HCT116 (cell line): Measurements from ENCODE around the gene RC3H2.

Source experiments
- YY1 ChIP-seq: IDR thresholded peaks from 2 replicates; pipeline ENCODE4 v1.6.1; 2011; ENCODE audit warnings: low read length, low read depth, moderate library complexity, mild to moderate bottlenecking; ENCODE audit not compliant: insufficient replicate concordance; ENCODE audit errors: extremely low read depth
- TF ChIP-seq, protein P1 (sequence below), 3 experiments: fragments of 200-600 bp in 1 of 3; sonication (generic) in 1 of 3; IDR thresholded peaks in 2 of 3; conservative IDR thresholded peaks in 1 of 3; 2 replicates each; pipeline ENCODE4 v1.5.1; 2012 to 2017; ENCODE audit warnings: low read depth in 2 of 3, low read length in 2 of 3, antibody characterized with exemption in 1 of 3, borderline replicate concordance in 1 of 3, control low read depth in 1 of 3, mild to moderate bottlenecking in 1 of 3, mixed read lengths in 1 of 3, mixed run types in 1 of 3, moderate library complexity in 1 of 3; ENCODE audit not compliant: insufficient read depth in 1 of 3

DNA sequence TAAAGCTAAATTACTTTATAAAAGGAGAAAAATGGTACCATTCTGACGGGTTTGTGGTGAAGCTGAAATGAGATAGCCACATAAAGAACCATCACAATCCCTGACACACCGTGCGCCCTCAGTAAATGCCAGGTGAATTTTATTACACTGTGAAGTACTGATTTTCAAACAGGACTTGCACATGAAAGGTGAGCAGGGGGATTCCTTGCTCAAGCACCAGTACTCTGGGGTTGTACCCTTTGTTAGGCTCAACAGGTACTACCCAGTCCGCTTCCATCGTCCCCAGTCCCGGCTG is 35.2 kb upstream of the RC3H2 start:
- TF ChIP-seq, protein P1, sequence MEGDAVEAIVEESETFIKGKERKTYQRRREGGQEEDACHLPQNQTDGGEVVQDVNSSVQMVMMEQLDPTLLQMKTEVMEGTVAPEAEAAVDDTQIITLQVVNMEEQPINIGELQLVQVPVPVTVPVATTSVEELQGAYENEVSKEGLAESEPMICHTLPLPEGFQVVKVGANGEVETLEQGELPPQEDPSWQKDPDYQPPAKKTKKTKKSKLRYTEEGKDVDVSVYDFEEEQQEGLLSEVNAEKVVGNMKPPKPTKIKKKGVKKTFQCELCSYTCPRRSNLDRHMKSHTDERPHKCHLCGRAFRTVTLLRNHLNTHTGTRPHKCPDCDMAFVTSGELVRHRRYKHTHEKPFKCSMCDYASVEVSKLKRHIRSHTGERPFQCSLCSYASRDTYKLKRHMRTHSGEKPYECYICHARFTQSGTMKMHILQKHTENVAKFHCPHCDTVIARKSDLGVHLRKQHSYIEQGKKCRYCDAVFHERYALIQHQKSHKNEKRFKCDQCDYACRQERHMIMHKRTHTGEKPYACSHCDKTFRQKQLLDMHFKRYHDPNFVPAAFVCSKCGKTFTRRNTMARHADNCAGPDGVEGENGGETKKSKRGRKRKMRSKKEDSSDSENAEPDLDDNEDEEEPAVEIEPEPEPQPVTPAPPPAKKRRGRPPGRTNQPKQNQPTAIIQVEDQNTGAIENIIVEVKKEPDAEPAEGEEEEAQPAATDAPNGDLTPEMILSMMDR (IDR thresholded peaks at IDR 0.05 in 2 of 3, conservative IDR thresholded peaks at IDR 0.05 in 1 of 3; ENCODE audit: borderline replicate concordance in 1 of 3, insufficient read depth in 1 of 3, low read depth in 2 of 3, low read length in 2 of 3): no peak
- TF ChIP-seq YY1: no peak
